Peyer's patch (tissue), 4 donors: ENCODE measurements around the gene AXIN1. TPM values are rescaled to one million over a fixed set of nuclear protein-coding genes. Genes with fewer than 3 reads are reported as not detected.

Experiments used
- DNase-seq, 3 donors: peaks; one replicate each; pipeline ENCODE4 v3.0.0-alpha.2; 2017 to 2019
- H3K27ac ChIP-seq, 4 donors: fragments of 200-600 bp; sonication (generic); one replicate each; pipeline ENCODE4 v1.5.1; 2016 to 2019
- H3K27me3 ChIP-seq, 2 donors: fragments of 200-600 bp; sonication (generic); one replicate each; pipeline ENCODE4 v1.5.1; 2019
- H3K36me3 ChIP-seq, 3 donors: fragments of 200-600 bp; sonication (generic); one replicate each; pipeline ENCODE4 v1.5.1; 2016 to 2019
- H3K4me1 ChIP-seq, 4 donors: fragments of 200-600 bp; sonication (generic); one replicate each; pipeline ENCODE4 v1.5.1; 2016 to 2019
- H3K4me3 ChIP-seq, 4 donors: fragments of 200-600 bp; sonication (generic); 1 replicate in 3 of 4; 2 replicates in 1 of 4; pipeline ENCODE4 v1.5.1; 2016 to 2019; ENCODE audit warnings: mild to moderate bottlenecking in 1 of 4
- H3K9me3 ChIP-seq, 4 donors: fragments of 200-600 bp; sonication (generic); one replicate each; pipeline ENCODE4 v1.5.1; 2016 to 2019; ENCODE audit warnings: mild to moderate bottlenecking in 1 of 4
- CTCF ChIP-seq, 6 experiments: fragments of 450-650 bp in 4 of 6; fragments of 200-600 bp in 2 of 6; sonication (generic) in 1 of 6; IDR thresholded peaks; one replicate each; pipeline ENCODE4 v1.5.1; 2017 to 2019; ENCODE audit warnings: antibody characterized with exemption in 6 of 6, mild to moderate bottlenecking in 3 of 6, moderate library complexity in 1 of 6
- POLR2A ChIP-seq, 2 donors: fragments of 450-650 bp; IDR thresholded peaks; one replicate each; pipeline ENCODE4 v1.5.1; 2017; ENCODE audit warnings: antibody characterized with exemption in 2 of 2, mild to moderate bottlenecking in 2 of 2, moderate library complexity in 2 of 2
- total RNA-seq, 4 donors: library from RNA; depleted of rRNA; stranded (reverse); fragments of >200 nt; gene quantifications; one replicate each; pipeline ENCODE4 v1.1.0, GENCODE V29; 2016

Gene AXIN1
- total RNA-seq, 4 donors from 2014 or later, result 31.4 to 47.2 (median 37.3) TPM

DNA sequence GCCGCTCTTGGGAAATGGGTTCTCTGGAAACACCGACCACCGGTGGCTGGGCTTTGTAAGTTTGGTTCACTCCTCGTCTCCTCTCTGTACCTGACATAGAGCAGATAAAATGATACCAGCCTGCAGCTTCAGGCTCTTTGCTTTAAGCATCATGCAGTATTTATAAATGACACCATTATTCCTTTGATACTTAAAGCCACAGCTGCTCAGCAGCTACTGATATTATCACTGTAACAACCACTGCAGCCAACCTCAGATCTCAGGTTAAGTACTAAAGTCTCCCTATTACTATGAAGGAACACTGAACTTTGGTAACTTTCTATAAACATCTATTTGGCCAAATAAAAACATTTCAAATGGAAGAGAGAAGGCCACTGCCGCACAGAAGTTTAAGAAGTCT is 34.9 kb downstream of the AXIN1 start:
- DNase-seq, result no peak
- Histone ChIP-seq H3K36me3 (peaks cover 0 to 46% (median 0%) of the 10 kb centered on the region in 3 donors), H3K4me1 (no peaks in the 10 kb centered on the region), H3K27ac (no peak overlapping the region), H3K4me3 (no peak overlapping the region), H3K9me3 (no peaks in the 10 kb centered on the region), H3K27me3 (no peaks in the 10 kb centered on the region)
- TF ChIP-seq CTCF (IDR thresholded peaks at IDR 0.05) (no peak), POLR2A (IDR thresholded peaks at IDR 0.05) (no peak)

GRCh38 chr16:316741-317464 is 35.6 kb downstream of the AXIN1 start:
- no peak overlapping the region for H3K27ac ChIP-seq
- no peaks in the 10 kb centered on the region for H3K27me3 ChIP-seq
- no peaks in the 10 kb centered on the region for H3K4me1 ChIP-seq
- H3K9me3 ChIP-seq, result no peaks in the 10 kb centered on the region
- TF ChIP-seq POLR2A (IDR thresholded peaks at IDR 0.05) (no peak), CTCF (IDR thresholded peaks at IDR 0.05) (no peak)
- no peak overlapping the region for H3K4me3 ChIP-seq
- H3K36me3 ChIP-seq, result peaks cover 0 to 51% (median 0%) of the 10 kb centered on the region in 3 donors
- no peak for DNase-seq

GRCh38 chr16:314795-315299 is 37.7 kb downstream of the AXIN1 start:
- TF ChIP-seq CTCF (IDR thresholded peaks at IDR 0.05), result no peak
- no peak for TF ChIP-seq POLR2A (IDR thresholded peaks at IDR 0.05)
- DNase-seq, result no peak
- Histone ChIP-seq H3K27ac (no peak overlapping the region), H3K4me3 (no peak overlapping the region), H3K36me3 (peaks cover 0 to 58% (median 0%) of the 10 kb centered on the region in 3 donors), H3K9me3 (no peaks in the 10 kb centered on the region), H3K4me1 (no peaks in the 10 kb centered on the region), H3K27me3 (no peaks in the 10 kb centered on the region)

DNA sequence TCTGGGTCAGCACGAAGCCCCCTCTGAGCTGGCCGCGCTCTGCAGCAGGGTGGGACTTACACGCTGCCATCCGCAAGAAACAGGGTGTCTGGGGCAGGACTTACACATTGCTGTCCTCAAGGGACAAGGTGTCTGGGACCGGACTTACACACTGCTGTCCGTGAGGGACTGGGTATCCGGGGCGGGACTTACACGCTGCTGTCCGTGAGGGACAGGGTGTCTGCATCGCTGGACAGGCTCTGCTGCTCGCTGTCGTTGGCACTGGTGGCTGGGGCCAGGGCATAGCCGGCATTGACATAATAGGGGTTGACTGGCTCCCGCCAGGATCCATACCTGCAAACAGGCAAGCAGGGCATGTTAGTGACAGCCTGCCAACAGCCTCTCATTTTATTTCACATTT is 38.2 kb downstream of the AXIN1 start:
- peaks cover 0 to 58% (median 0%) of the 10 kb centered on the region in 3 donors for H3K36me3 ChIP-seq
- no peaks in the 10 kb centered on the region for H3K4me1 ChIP-seq
- DNase-seq, result no peak
- H3K27me3 ChIP-seq, result no peaks in the 10 kb centered on the region
- no peak overlapping the region for H3K4me3 ChIP-seq
- no peak for TF ChIP-seq CTCF (IDR thresholded peaks at IDR 0.05)
- TF ChIP-seq POLR2A (IDR thresholded peaks at IDR 0.05), result no peak
- H3K27ac ChIP-seq, result no peak overlapping the region
- H3K9me3 ChIP-seq, result no peaks in the 10 kb centered on the region

GRCh38 chr16:311725-312124 is 40.8 kb downstream of the AXIN1 start:
- Histone ChIP-seq H3K9me3 (no peaks in the 10 kb centered on the region), H3K27me3 (no peaks in the 10 kb centered on the region), H3K4me3 (no peak overlapping the region), H3K27ac (no peak overlapping the region), H3K4me1 (no peaks in the 10 kb centered on the region), H3K36me3 (peaks cover 0 to 64% (median 0%) of the 10 kb centered on the region in 3 donors)
- TF ChIP-seq POLR2A (IDR thresholded peaks at IDR 0.05), result no peak
- no peak for TF ChIP-seq CTCF (IDR thresholded peaks at IDR 0.05)
- no peak for DNase-seq
